HG03175 (cell line): Measurements from ENCODE around the gene USP34.
"Not testable (repeated sequence)": the region's sequence is repeated elsewhere in the genome, so short reads cannot be mapped to it uniquely, and the experiment has no call there.

ENCODE experiments used
- ATAC-seq: cut with Tn5 transposase; IDR thresholded peaks from one replicate; pipeline ENCODE4 v1.9.1; 2021; ENCODE audit warnings: mild to moderate bottlenecking, moderate library complexity; ENCODE audit not compliant: unreplicated experiment

Gene USP34

GRCh38 chr2:61470965-61471904 lies at the start of gene USP34:
USP34 (minus strand) TSS chr2:61471087; CDS start chr2:61470692, 395 bp downstream.
- peak; percentile 87 for ATAC-seq

GRCh38 chr2:61520261-61520660 lies 49.4 kb upstream of the USP34 start:
- ATAC-seq: no peak

- no peak for ATAC-seq
These were observed 42.0 kb upstream of the USP34 start for GRCh38 chr2:61512768-61513398.

GRCh38 chr2:61510674-61511671 lies 40.1 kb upstream of the USP34 start:
- ATAC-seq: no peak

GRCh38 chr2:61504949-61505348 lies 34.1 kb upstream of the USP34 start:
- no peak for ATAC-seq

- ATAC-seq: no peak
These were observed 28.2 kb upstream of the USP34 start for GRCh38 chr2:61499060-61499459.

GRCh38 chr2:61493523-61493942 lies 22.6 kb upstream of the USP34 start:
- ATAC-seq: no peak

GRCh38 chr2:61492476-61492875 lies 21.6 kb upstream of the USP34 start:
- ATAC-seq: no peak

GRCh38 chr2:61485281-61485680 lies 14.4 kb upstream of the USP34 start:
- no peak for ATAC-seq

GRCh38 chr2:61478086-61478485 lies 7.2 kb upstream of the USP34 start:
- no peak for ATAC-seq

GRCh38 chr2:61476929-61477589 lies 6.2 kb upstream of the USP34 start:
- not testable (repeated sequence) for ATAC-seq

- no peak for ATAC-seq
These were observed 1.3 kb upstream of the USP34 start for GRCh38 chr2:61471905-61472805.

GRCh38 chr2:61470122-61470951 lies 550 bp downstream of the USP34 start:
- ATAC-seq: peak; percentile 35

- ATAC-seq: no peak
These were observed 1.3 kb downstream of the USP34 start for GRCh38 chr2:61469424-61470121.

- not testable (repeated sequence) for ATAC-seq
These were observed 2.7 kb downstream of the USP34 start for GRCh38 chr2:61468231-61468630.

- ATAC-seq: no peak
These were observed 5.8 kb downstream of the USP34 start for GRCh38 chr2:61465045-61465444.

GRCh38 chr2:61463769-61464475 lies 7.0 kb downstream of the USP34 start:
- ATAC-seq: no peak
